EL (cell line): ENCODE data around the gene SIT1.
"Not testable (repeated sequence)": the region's sequence is repeated elsewhere in the genome, so short reads cannot be mapped to it uniquely, and the experiment has no call there.

Experiments
- DNase-seq: peaks from one replicate; pipeline ENCODE4 v3.0.0-alpha.2; 2016

SIT1 gene

DNA sequence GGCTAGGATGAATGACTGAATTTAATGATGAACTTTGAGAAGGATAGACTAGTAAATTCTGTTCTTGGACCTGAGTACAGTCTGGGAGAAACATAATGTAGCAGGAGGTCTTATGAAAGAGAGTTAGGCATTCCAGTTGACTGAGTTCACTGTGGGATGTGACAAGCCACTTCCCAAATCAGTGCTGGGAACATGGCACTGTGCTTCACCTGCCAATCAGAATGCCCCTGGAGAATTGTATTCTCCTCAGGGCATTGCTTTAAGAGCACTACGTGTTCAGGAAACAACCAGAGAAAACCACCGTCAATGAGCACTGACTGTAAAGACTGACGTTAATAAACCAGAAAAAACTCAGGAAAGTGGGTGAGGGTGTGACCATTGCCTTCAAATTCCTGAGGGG lies 8.6 kb upstream of the SIT1 start:
- DNase-seq = peak; percentile 85

- DNase-seq = peak; percentile 75
Measured at GRCh38 chr9:35658968-35659220, 8.2 kb upstream of the SIT1 start.

GRCh38 chr9:35658137-35658967 lies 7.6 kb upstream of the SIT1 start, which contains the start of gene CCDC107:
Gene CCDC107, plus strand, starts transcription at chr9:35658292. Its CDS starts 88 bp downstream, at chr9:35658380.
- DNase-seq = peak; percentile 87

- DNase-seq = peak; percentile 100
Measured at GRCh38 chr9:35657546-35658136, 6.9 kb upstream of the SIT1 start, which contains the start of gene RMRP. Gene RMRP, minus strand, starts transcription at chr9:35658019.

GRCh38 chr9:35656831-35657545 lies 6.3 kb upstream of the SIT1 start:
- no peak for DNase-seq

GRCh38 chr9:35656348-35656747 lies 5.6 kb upstream of the SIT1 start:
- no peak for DNase-seq

DNA sequence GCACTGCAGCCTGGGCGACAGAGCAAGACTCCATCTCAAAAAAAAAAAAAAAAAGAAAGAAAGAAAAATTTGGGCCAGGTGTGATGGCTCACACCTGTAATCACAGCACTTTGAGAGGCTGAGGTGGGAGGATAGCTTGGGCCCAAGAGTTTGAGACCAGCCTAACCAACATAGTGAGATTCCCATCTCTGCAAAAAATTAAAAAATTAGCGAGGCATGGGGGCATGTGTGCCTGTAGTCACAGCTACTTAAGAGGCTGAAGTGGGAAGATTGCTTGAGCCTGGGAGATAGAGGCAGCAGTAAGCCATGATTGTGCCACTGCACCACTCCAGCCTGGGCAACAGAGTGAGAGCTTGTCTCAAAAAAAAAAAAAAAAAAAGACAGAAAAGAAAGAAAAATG lies 2.9 kb upstream of the SIT1 start:
- DNase-seq = no peak

- DNase-seq = no peak
Measured at GRCh38 chr9:35652829-35653209, 2.1 kb upstream of the SIT1 start.

- DNase-seq = peak; percentile 47
Measured at GRCh38 chr9:35651956-35652828, 1.5 kb upstream of the SIT1 start.

GRCh38 chr9:35649431-35650340 lies 1.0 kb downstream of the SIT1 start:
- DNase-seq = no peak

DNA sequence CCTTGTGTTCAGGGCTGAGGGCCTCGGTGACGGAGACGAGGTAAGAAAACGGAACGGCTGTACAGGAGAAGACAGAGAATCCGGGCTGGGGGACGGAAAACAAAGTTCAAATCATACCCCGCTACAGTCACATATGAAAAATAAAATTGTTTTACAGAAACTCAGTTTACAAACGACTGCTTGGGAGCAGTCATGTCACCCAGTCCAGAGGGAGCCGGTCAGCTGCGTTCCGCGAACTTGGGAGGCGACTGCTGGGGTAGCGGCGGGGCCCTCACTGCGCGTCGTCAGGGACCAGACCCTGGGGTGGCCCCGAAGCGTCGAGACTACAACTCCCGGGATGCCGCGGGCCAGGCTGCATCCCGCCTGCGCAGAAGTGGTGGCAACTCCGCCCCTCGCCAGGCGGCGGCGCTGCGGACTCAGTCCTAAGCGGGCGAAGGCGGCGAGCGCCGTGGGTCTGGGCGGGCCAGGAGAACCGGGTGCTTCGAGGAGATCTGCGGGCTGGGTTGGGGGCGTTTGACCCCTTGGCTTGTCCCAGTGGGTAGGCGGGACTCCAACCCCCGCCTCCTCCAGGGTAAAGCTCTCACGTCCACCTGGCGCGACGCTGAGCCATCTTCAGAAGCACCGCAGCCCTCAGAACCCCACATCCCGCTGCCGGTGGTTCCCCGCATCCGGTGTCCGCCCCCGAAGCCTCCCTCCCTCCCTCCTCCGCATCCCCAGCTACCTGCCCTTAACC lies 4.0 kb downstream of the SIT1 start:
- DNase-seq = peak; percentile 90

- DNase-seq = no peak
Measured at GRCh38 chr9:35646153-35646532, 4.6 kb downstream of the SIT1 start.

DNA sequence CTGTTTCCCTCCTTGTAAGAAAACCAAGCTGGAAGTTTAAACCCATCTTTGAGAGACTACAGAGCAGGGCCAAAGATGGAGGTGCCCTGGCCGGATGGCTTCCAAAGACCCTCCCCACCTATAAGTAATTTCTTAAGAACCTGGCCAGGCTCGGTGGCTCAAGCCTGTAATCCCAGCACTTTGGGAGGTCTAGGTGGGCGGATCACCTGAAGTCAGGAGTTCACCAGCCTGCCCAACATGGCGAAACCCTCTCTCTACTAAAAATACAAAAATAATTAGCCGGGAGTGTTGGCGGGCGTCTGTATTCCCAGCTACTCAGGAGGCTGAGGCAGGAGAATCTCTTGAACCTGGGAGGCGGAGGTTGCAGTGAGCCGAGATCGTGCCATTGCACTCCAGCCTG lies 5.0 kb downstream of the SIT1 start:
- DNase-seq = not testable (repeated sequence)

DNA sequence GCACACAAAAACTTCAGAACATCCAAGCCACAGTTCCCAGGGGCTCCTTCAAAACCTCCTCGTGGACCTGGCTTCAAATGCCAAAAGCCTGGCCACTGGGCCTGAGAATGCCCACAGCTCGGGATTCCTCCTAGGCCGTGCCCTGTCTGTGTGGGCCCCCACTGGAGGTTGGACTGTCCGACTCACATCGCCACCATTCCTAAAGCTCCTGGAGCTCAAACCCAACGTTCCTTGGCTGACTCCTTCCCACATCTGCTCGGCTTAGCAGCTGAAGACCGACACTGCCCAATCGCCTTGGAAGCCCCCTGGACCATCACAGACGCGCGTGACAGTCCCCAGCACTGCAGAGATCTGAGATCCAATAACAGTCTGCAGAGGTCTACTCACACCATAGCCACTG lies 7.7 kb downstream of the SIT1 start:
- DNase-seq = no peak

DNA sequence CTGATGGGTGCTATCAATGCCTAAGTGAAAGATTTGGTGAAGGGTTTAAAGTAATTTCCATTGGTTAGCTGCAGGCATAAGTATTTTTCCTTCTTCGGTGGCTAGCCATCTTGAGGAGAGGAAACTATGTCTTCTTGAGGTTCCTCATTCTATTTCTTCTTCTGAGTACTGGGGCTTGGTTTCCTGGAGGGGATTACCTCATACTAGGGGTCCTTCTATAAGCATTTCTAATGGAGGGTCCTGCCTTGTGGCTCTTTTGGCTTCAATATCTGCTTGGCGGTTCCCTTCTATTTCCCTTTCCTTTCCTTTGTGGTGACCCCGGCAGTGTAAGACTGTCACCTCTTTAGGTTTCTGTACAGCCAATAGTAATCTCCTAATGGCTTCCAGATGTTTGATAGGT lies 9.3 kb downstream of the SIT1 start:
- DNase-seq = not testable (repeated sequence)

GRCh38 chr9:35640431-35640830 lies 10.3 kb downstream of the SIT1 start:
- not testable (repeated sequence) for DNase-seq

DNA sequence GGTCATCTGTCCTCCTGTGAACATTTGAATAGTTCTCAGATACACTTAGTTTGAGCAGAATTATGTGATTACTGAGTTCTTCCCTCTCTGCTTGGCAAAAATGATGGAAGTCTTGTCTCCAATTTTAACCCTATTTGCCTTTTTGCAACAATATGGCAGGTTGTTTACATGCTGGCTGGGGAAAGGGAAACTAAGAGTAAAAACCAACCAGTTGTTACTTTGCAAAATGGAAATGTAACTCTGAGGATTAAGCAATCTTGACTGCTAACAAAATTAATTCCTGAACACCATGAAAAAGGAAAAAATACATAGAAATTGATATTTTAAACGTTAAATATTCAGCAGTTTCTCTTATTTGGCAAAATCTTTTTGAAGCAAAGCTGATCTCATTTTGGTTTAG lies 11.1 kb downstream of the SIT1 start:
- DNase-seq = no peak

DNA sequence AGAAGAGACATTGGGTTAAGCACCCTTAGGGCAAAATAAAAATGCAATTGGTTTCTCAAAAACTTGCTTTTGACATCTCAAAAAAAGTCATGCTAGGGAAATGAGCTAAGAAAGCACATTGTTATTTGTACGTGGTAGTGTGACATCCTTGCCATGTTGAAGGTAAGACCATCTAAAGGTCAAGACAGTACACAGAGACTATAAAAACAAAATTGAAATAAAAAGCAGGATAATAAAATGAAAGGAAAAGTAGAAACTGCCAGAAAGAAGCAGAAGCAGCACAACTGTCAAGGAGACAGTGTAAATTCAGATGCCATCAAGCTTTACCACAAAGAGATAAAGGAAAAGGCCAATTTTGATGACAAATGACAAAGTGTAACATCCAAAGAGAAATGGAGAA lies 11.5 kb downstream of the SIT1 start:
- DNase-seq = not testable (repeated sequence)

- DNase-seq = not testable (repeated sequence)
Measured at GRCh38 chr9:35638751-35639150, 12.0 kb downstream of the SIT1 start.

DNA sequence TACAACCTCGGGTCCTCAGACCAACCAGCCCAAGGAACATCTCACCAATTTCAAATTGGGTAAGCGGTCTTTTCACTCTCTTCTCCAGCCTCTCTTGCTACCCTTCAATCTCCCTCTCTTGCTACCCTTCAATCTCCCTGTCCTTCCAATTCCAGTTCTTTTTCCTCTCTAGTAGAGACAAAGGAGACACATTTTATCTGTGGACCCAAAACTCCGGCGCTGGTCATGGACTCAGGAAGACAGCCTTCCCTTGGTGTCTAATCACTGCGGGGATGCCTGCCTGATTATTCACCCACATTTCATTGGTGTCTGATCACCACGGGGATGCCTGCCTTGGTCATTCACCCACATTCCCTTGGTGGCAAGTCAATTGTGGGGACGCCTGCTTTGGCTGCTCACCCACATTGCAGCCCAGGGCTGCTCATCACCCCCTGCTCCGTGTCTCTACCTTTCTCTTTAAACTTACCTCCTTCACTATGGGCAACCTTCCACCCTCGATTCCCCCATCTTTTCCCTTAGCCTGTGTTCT lies 13.2 kb downstream of the SIT1 start:
- peak; percentile 65 for DNase-seq

GRCh38 chr9:35636877-35637246 lies 13.9 kb downstream of the SIT1 start:
- DNase-seq = not testable (repeated sequence)
